ENCODE measurements around the gene DAND5. TPM values are rescaled to one million over a fixed set of nuclear protein-coding genes. Genes with fewer than 3 reads are reported as not detected.

DAND5 gene
- total and polyA plus RNA-seq, 9 of the 15 experiments (the other 6 are each of a cell fraction or from before 2014, with no cell fraction given), result 0.22 to 0.83 (median 0.60) TPM

GRCh38 chr19:12937927-12938778, 31.2 kb upstream of the DAND5 start, which contains the start of gene CALR (continued):
- TF ChIP-seq ZNF282 (CRISPR knock-in tag; IDR thresholded peaks at IDR 0.05), result no peak; the same call in 1 of the 2 replicates
- TF ChIP-seq POLR2H (tag; IDR thresholded peaks at IDR 0.05; ENCODE audit: low read depth), result peak; percentile 98
- 0 out of 2 replicates have a peak, but pooled peaks have one; percentile 53 for TF ChIP-seq ZNF583 (CRISPR knock-in tag; IDR thresholded peaks at IDR 0.05)
- TF ChIP-seq EGR1 (conservative IDR thresholded peaks at IDR 0.05), result peak; percentile 82
- TF ChIP-seq JUND (IDR thresholded peaks at IDR 0.05; ENCODE audit: borderline replicate concordance, low read depth, low read length), result no peak; the same call in 1 of the 2 replicates
- TF ChIP-seq JUND (tag; IDR thresholded peaks at IDR 0.05; ENCODE audit: borderline replicate concordance, low read depth, low read length), result no peak; the same call in 2 of the 3 replicates
- TF ChIP-seq ETV5 (CRISPR knock-in tag; IDR thresholded peaks at IDR 0.05; ENCODE audit: low read depth), result peak; percentile 58; the same call in 1 of the 2 replicates
- TF ChIP-seq CREB3L1 (IDR thresholded peaks at IDR 0.05; ENCODE audit: borderline replicate concordance, low read depth), result no peak
- 0 out of 2 replicates have a peak, but pooled peaks have one; percentile 32 for TF ChIP-seq CC2D1A (IDR thresholded peaks at IDR 0.05)
- no peak for TF ChIP-seq CBX8 (IDR thresholded peaks at IDR 0.05; ENCODE audit: borderline replicate concordance, extremely low read depth, low read depth, low read length, poor library complexity, severe bottlenecking)
- TF ChIP-seq SFPQ (IDR thresholded peaks at IDR 0.05; ENCODE audit: low read depth, low read length), result no peak
- no peak; the same call in 1 of the 2 replicates for TF ChIP-seq ZNF175 (CRISPR knock-in tag; IDR thresholded peaks at IDR 0.05; ENCODE audit: low read depth)
- TF ChIP-seq ZNF511 (CRISPR knock-in tag; IDR thresholded peaks at IDR 0.05), result peak; percentile 84; the same call in 1 of the 2 replicates
- no peak; a peak in 1 of 3 replicates for TF ChIP-seq CBX3 (IDR thresholded peaks at IDR 0.05; ENCODE audit: borderline replicate concordance in 1 of 2, low read length in 2 of 2)
- no peak for TF ChIP-seq SNIP1 (IDR thresholded peaks at IDR 0.05; ENCODE audit: low read depth)
- peak; percentile 97 for TF ChIP-seq USF1 (CRISPR knock-in tag; IDR thresholded peaks at IDR 0.05)
- no peak for TF ChIP-seq BACH1 (tag; IDR thresholded peaks at IDR 0.05)
- TF ChIP-seq MTA2 (IDR thresholded peaks at IDR 0.05; ENCODE audit: low read depth), result peak; percentile 82
- no peak for TF ChIP-seq ZKSCAN3 (CRISPR knock-in tag; IDR thresholded peaks at IDR 0.05)
- no peak for TF ChIP-seq POLR3G (IDR thresholded peaks at IDR 0.05; ENCODE audit: extremely low read depth, insufficient read length, insufficient replicate concordance)
- no peak for TF ChIP-seq YBX1 (IDR thresholded peaks at IDR 0.05)
- TF ChIP-seq KLF1 (tag; IDR thresholded peaks at IDR 0.05), result no peak
- TF ChIP-seq TCF7L2 (IDR thresholded peaks at IDR 0.05; ENCODE audit: low read depth, low read length), result no peak
- no peak for TF ChIP-seq CREBBP (IDR thresholded peaks at IDR 0.05; ENCODE audit: low read depth, low read length)

Measured in K562 (cell line).